GM19438 (cell line): ENCODE data around the gene ME3.

Experiments used
- ATAC-seq: cut with Tn5 transposase; IDR thresholded peaks from one replicate; pipeline ENCODE4 v1.9.1; 2021; ENCODE audit warnings: low read depth; ENCODE audit not compliant: unreplicated experiment

The ME3 gene

GRCh38 chr11:86591631-86592030 is 80.8 kb downstream of the ME3 start:
- ATAC-seq: no peak

GRCh38 chr11:86589856-86590589 is 82.4 kb downstream of the ME3 start:
- ATAC-seq: no peak

- no peak for ATAC-seq
Measured at GRCh38 chr11:86589204-86589603, 83.2 kb downstream of the ME3 start.

- ATAC-seq: no peak
Measured at GRCh38 chr11:86588566-86589090, 83.8 kb downstream of the ME3 start.

- ATAC-seq: no peak
Measured at GRCh38 chr11:86587264-86588193, 84.9 kb downstream of the ME3 start.

- ATAC-seq: no peak
Measured at GRCh38 chr11:86586307-86586706, 86.1 kb downstream of the ME3 start.

GRCh38 chr11:86582898-86583297 is 89.5 kb downstream of the ME3 start:
- ATAC-seq: no peak

- no peak for ATAC-seq
Measured at GRCh38 chr11:86580535-86580934, 91.9 kb downstream of the ME3 start.

- no peak for ATAC-seq
Measured at GRCh38 chr11:86579406-86579731, 93.0 kb downstream of the ME3 start.

- no peak for ATAC-seq
Measured at GRCh38 chr11:86578727-86579405, 93.5 kb downstream of the ME3 start.

GRCh38 chr11:86577644-86578636 is 94.5 kb downstream of the ME3 start:
- no peak for ATAC-seq

- ATAC-seq: no peak
Measured at GRCh38 chr11:86576946-86577624, 95.3 kb downstream of the ME3 start.

GRCh38 chr11:86575927-86576326 is 96.5 kb downstream of the ME3 start:
- ATAC-seq: no peak

GRCh38 chr11:86575208-86575855 is 97.1 kb downstream of the ME3 start:
- no peak for ATAC-seq

- ATAC-seq: no peak
Measured at GRCh38 chr11:86574493-86575207, 97.8 kb downstream of the ME3 start.

GRCh38 chr11:86571273-86571948 is 101.0 kb downstream of the ME3 start:
- ATAC-seq: no peak

GRCh38 chr11:86570451-86570850 is 102.0 kb downstream of the ME3 start:
- no peak for ATAC-seq

- ATAC-seq: no peak
Measured at GRCh38 chr11:86570020-86570419, 102.4 kb downstream of the ME3 start.
